HEK293T (cell line): ENCODE measurements around the gene ELP2.

Source experiments
- CTCF ChIA-PET: fragments of 350-600 bp; formaldehyde crosslinking; extraction: SDS; loops from one replicate; lab custom pipeline; 2021; ENCODE audit warnings: antibody characterized with exemption, inconsistent platforms; lab: Yijun Ruan, JAX
- POLR2A ChIA-PET: fragments of 350-600 bp; formaldehyde crosslinking; extraction: SDS; loops from one replicate; lab custom pipeline; 2020; ENCODE audit warnings: antibody characterized with exemption, inconsistent platforms; lab: Yijun Ruan, JAX
- DNase-seq: peaks from one replicate; pipeline ENCODE4 v3.0.0; 2012; ENCODE audit warnings: mixed read lengths; ENCODE audit errors: extremely low spot score
- ARNT ChIP-seq: fragments of 450-650 bp; IDR thresholded peaks from 2 replicates; pipeline ENCODE4 v1.6.1; 2017; ENCODE audit warnings: mild to moderate bottlenecking
- BHLHE40 ChIP-seq: fragments of 450-650 bp; IDR thresholded peaks from 2 replicates; pipeline ENCODE4 v1.6.1; 2016; ENCODE audit warnings: mild to moderate bottlenecking, moderate library complexity, borderline replicate concordance
- CTBP1 ChIP-seq: fragments of 450-650 bp; IDR thresholded peaks from 2 replicates; pipeline ENCODE4 v1.6.1; 2016; ENCODE audit warnings: borderline replicate concordance
- ELF4 ChIP-seq: fragments of 450-650 bp; IDR thresholded peaks from 2 replicates; pipeline ENCODE4 v1.6.1; 2017; ENCODE audit warnings: antibody characterized with exemption
- FOXA1 ChIP-seq: fragments of 450-650 bp; IDR thresholded peaks from 2 replicates; pipeline ENCODE4 v1.6.1; 2016; ENCODE audit warnings: mild to moderate bottlenecking
- FOXK2 ChIP-seq: fragments of 450-650 bp; IDR thresholded peaks from 2 replicates; pipeline ENCODE4 v1.6.1; 2016; ENCODE audit warnings: mild to moderate bottlenecking
- FOXM1 ChIP-seq: fragments of 450-650 bp; IDR thresholded peaks from 2 replicates; pipeline ENCODE4 v1.6.1; 2017; ENCODE audit warnings: mild to moderate bottlenecking, borderline replicate concordance
- HDGF ChIP-seq: fragments of 450-650 bp; IDR thresholded peaks from 2 replicates; pipeline ENCODE4 v1.6.1; 2017; ENCODE audit warnings: antibody characterized with exemption, borderline replicate concordance
- L3MBTL2 ChIP-seq: fragments of 450-650 bp; conservative IDR thresholded peaks from 2 replicates; pipeline ENCODE4 v1.6.1; 2016; ENCODE audit warnings: mild to moderate bottlenecking
- LEF1 ChIP-seq: fragments of 450-650 bp; IDR thresholded peaks from 2 replicates; pipeline ENCODE4 v1.6.1; 2017; ENCODE audit warnings: mild to moderate bottlenecking, borderline replicate concordance
- NFRKB ChIP-seq: fragments of 450-650 bp; IDR thresholded peaks from 2 replicates; pipeline ENCODE4 v1.6.1; 2016; ENCODE audit warnings: mild to moderate bottlenecking, moderate library complexity
- PKNOX1 ChIP-seq: fragments of 450-650 bp; IDR thresholded peaks from 2 replicates; pipeline ENCODE4 v1.6.1; 2016
- SP1 ChIP-seq: fragments of 450-650 bp; IDR thresholded peaks from 2 replicates; pipeline ENCODE4 v1.6.1; 2017
- SUZ12 ChIP-seq: fragments of 450-650 bp; IDR thresholded peaks from 2 replicates; pipeline ENCODE4 v1.6.1; 2016; ENCODE audit warnings: mild to moderate bottlenecking
- TARDBP ChIP-seq: fragments of 450-650 bp; IDR thresholded peaks from 2 replicates; pipeline ENCODE4 v1.6.1; 2016
- ZNF384 ChIP-seq: fragments of 450-650 bp; IDR thresholded peaks from 2 replicates; pipeline ENCODE4 v1.6.1; 2016

The ELP2 gene

GRCh38 chr18:36104749-36105148 is 24.9 kb upstream of the ELP2 start:
- TF ChIP-seq TARDBP (no peak), NFRKB (no peak), ARNT (no peak), ZNF384 (no peak), SP1 (no peak), SUZ12 (no peak), PKNOX1 (no peak), LEF1 (no peak), L3MBTL2 (no peak), BHLHE40 (no peak), CTBP1 (no peak), ELF4 (no peak), FOXM1 (no peak), FOXA1 (no peak), HDGF (no peak)
- DNase-seq: no peak
- ChIA-PET POLR2A (no interaction called here), CTCF (interaction anchor here (1.3 kb wide), 1 partner anchor 180 kb away, joined by 3 read pairs; no protein-coding TSS in a partner anchor)

- ChIA-PET POLR2A (no interaction called here), CTCF (interaction anchor here (0.7 to 1.5 kb wide), 4 partner anchors 8 to 90 kb away, joined by 3 to 4 read pairs (median 3); partner anchors contain the start of gene MOCOS)
- no peak for TF ChIP-seq TARDBP
- no peak for TF ChIP-seq HDGF
- no peak for TF ChIP-seq BHLHE40
- no peak for TF ChIP-seq ELF4
- TF ChIP-seq L3MBTL2: no peak
- TF ChIP-seq ARNT: no peak
- no peak for TF ChIP-seq ZNF384
- DNase-seq: no peak
Observed at GRCh38 chr18:36107477-36107876, 22.2 kb upstream of the ELP2 start.

- CTCF ChIA-PET: interaction anchor here (0.6 to 1.2 kb wide), 4 partner anchors 8 to 722 kb away, joined by 3 to 4 read pairs (median 4); partner anchors contain the start of gene MOCOS
- TF ChIP-seq FOXM1 (no peak), SUZ12 (no peak), HDGF (no peak)
Observed at GRCh38 chr18:36108196-36108595, 21.5 kb upstream of the ELP2 start.

DNA sequence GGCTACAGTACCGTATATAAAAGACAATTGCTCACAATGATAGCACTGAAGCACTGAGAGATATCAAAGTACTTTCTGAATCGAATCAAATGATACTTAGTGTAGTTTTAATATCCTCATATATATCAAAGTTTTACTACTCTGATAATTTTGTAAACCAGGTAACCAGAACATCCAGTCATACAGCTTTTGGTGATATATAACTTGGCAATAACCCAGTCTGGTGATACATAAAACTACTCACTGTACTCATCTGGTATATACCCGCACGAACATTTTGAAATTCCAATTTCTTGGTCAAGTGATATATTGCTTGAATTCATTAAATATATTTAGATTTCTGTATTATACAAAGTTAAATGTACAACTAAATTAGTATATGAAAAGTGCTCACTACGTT is 21.1 kb upstream of the ELP2 start:
- POLR2A ChIA-PET: interaction anchor here (0.6 kb wide), 1 partner anchor 42 kb away, joined by 3 read pairs; the partner anchor contains the start of gene RPRD1A
- TF ChIP-seq CTBP1: no peak
- no peak for TF ChIP-seq LEF1
- TF ChIP-seq TARDBP: no peak
- no peak for TF ChIP-seq SP1
- no peak for TF ChIP-seq ZNF384
- TF ChIP-seq FOXA1: no peak
- TF ChIP-seq PKNOX1: no peak
- no peak for TF ChIP-seq ELF4
- no peak for TF ChIP-seq ARNT
- TF ChIP-seq FOXK2: no peak
- TF ChIP-seq BHLHE40: no peak
- no peak for TF ChIP-seq SUZ12
- no peak for TF ChIP-seq FOXM1
- TF ChIP-seq HDGF: no peak
- no peak for TF ChIP-seq L3MBTL2
- TF ChIP-seq NFRKB: no peak
- CTCF ChIA-PET: interaction anchor here (0.6 to 1.2 kb wide), 2 partner anchors 13 to 723 kb away, joined by 4 read pairs; no protein-coding TSS in a partner anchor
- no peak for DNase-seq

More at GRCh38 chr18:36108196-36108595, 21.5 kb upstream of the ELP2 start:
- POLR2A ChIA-PET: interaction anchor here (0.6 kb wide), 1 partner anchor 41 kb away, joined by 3 read pairs; the partner anchor contains the start of gene RPRD1A
- no peak for DNase-seq

DNA sequence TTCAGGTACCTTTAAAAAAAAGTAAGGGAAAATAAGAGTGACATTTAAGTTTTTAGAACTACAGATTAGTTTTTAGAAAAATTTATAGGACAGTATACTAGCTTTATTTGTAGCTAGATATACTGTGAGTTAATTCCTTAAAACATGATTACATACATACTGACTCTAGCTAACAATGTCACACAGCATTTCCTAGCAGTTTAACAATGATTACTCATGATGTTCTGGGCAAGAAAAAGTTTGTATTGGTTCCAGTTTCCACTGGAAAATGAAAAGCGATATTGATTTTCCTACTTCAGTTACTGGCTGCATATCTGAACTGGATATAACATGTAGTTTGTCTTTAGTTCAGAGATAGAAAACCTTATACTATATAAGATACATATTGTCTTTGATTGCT is 20.0 kb upstream of the ELP2 start:
- no peak for TF ChIP-seq SUZ12
- DNase-seq: no peak
- POLR2A ChIA-PET: no interaction called here
- CTCF ChIA-PET: interaction anchor here (0.7 kb wide), 1 partner anchor 92 kb away, joined by 4 read pairs; no protein-coding TSS in a partner anchor

DNA sequence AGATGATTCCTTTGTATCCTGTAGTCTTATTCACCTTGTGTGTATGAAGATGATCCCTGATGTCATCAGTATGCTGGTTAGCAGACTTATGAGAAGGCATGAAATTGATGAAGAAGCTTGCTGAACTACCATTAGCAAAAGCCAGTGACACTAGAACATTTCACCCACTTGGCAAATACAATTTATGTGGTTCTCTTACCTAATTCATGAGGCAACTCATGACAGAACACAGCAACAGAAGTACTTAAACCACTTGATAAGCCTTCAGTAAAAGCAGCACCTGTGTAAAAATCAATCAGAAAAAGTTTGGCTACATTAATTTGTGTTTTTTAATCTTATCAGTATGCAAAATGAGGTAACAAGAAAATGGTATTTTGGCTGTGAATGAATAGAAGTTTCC is 17.4 kb upstream of the ELP2 start:
- CTCF ChIA-PET: no interaction called here
- POLR2A ChIA-PET: no interaction called here
- TF ChIP-seq TARDBP (no peak), HDGF (no peak), LEF1 (no peak), FOXM1 (no peak), BHLHE40 (no peak), CTBP1 (no peak), FOXA1 (no peak), ZNF384 (no peak), SUZ12 (no peak), ARNT (no peak), ELF4 (no peak), SP1 (no peak), NFRKB (no peak), PKNOX1 (no peak), L3MBTL2 (no peak)
- no peak for DNase-seq

DNA sequence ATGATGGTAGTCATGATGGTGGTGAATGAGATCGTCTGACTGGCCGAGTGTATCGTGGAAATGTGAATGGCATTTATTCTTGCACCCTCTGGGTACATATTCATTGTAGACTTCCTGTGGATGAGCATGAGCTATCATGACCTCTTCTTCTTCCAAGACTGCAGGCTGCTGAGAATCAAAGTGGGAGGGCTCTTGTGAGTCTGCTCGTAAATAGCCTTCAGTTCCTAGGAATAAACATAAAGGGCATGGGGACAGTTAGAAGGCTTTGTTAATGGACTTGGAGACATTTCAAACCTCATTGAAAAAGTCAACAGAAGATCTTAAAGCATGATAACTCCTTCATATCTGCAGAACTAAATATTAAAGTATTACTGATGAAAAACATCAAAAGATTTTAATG is 15.4 kb upstream of the ELP2 start:
- CTCF ChIA-PET: no interaction called here
- TF ChIP-seq TARDBP: no peak
- TF ChIP-seq LEF1: no peak
- TF ChIP-seq FOXA1: no peak
- TF ChIP-seq BHLHE40: no peak
- TF ChIP-seq FOXK2: no peak
- no peak for TF ChIP-seq ZNF384
- no peak for TF ChIP-seq SP1
- no peak for TF ChIP-seq SUZ12
- TF ChIP-seq CTBP1: no peak
- TF ChIP-seq L3MBTL2: no peak
- no peak for TF ChIP-seq ELF4
- DNase-seq: no peak
- POLR2A ChIA-PET: no interaction called here
